GM18498 (cell line): Measurements from ENCODE around the gene DLX6.

Experiments used
- ATAC-seq: cut with Tn5 transposase; IDR thresholded peaks from one replicate; pipeline ENCODE4 v1.9.1; 2021; ENCODE audit warnings: mild to moderate bottlenecking, moderate library complexity; ENCODE audit not compliant: unreplicated experiment

Gene DLX6

GRCh38 chr7:97005183-97006054 lies at the start of gene DLX6:
DLX6 (plus strand) TSS chr7:97005553; CDS start chr7:97005978, 425 bp downstream.
- no peak for ATAC-seq

- no peak for ATAC-seq
These were observed 46.2 kb upstream of the DLX6 start for GRCh38 chr7:96959135-96959534.

GRCh38 chr7:96962221-96962885 lies 43.0 kb upstream of the DLX6 start:
- no peak for ATAC-seq

GRCh38 chr7:96968981-96969380 lies 36.4 kb upstream of the DLX6 start:
- no peak for ATAC-seq

GRCh38 chr7:96970739-96971138 lies 34.6 kb upstream of the DLX6 start:
- ATAC-seq: no peak

GRCh38 chr7:96973986-96974385 lies 31.4 kb upstream of the DLX6 start:
- ATAC-seq: no peak

GRCh38 chr7:96976106-96976505 lies 29.2 kb upstream of the DLX6 start:
- no peak for ATAC-seq

- no peak for ATAC-seq
These were observed 27.9 kb upstream of the DLX6 start for GRCh38 chr7:96977445-96977844.

- no peak for ATAC-seq
These were observed 25.6 kb upstream of the DLX6 start for GRCh38 chr7:96979551-96980276.

GRCh38 chr7:96982586-96982985 lies 22.8 kb upstream of the DLX6 start:
- ATAC-seq: no peak

GRCh38 chr7:96985992-96986391 lies 19.4 kb upstream of the DLX6 start:
- no peak for ATAC-seq

GRCh38 chr7:96986901-96987300 lies 18.5 kb upstream of the DLX6 start:
- ATAC-seq: no peak

GRCh38 chr7:96987719-96988118 lies 17.6 kb upstream of the DLX6 start:
- no peak for ATAC-seq

- no peak for ATAC-seq
These were observed 16.0 kb upstream of the DLX6 start for GRCh38 chr7:96989241-96989858.

GRCh38 chr7:96989859-96990317 lies 15.5 kb upstream of the DLX6 start:
- ATAC-seq: no peak

- ATAC-seq: no peak
These were observed 13.7 kb upstream of the DLX6 start for GRCh38 chr7:96991546-96992191.

GRCh38 chr7:96992192-96993005 lies 13.0 kb upstream of the DLX6 start:
- ATAC-seq: no peak

- ATAC-seq: no peak
These were observed 12.1 kb upstream of the DLX6 start for GRCh38 chr7:96993094-96993865.

- no peak for ATAC-seq
These were observed 11.4 kb upstream of the DLX6 start for GRCh38 chr7:96993980-96994379.
